Neural cell (in vitro differentiated cells): ENCODE results near the gene CAMK2B. TPM values are rescaled to one million over a fixed set of nuclear protein-coding genes. Genes with fewer than 3 reads are reported as not detected.

Source experiments
- H2AFZ ChIP-seq: fragments of 200-600, 300-800 bp; sonication (generic), shearing (Covaris generic); 2 replicates; pipeline ENCODE4 v1.6.0; 2014; ENCODE audit warnings: low read depth, mild to moderate bottlenecking, antibody characterized with exemption, low read length, moderate library complexity
- H3F3A ChIP-seq: fragments of 200-600 bp; shearing (Covaris generic); 2 replicates; pipeline ENCODE4 v1.6.1; 2016; ENCODE audit warnings: mild to moderate bottlenecking, moderate library complexity, mixed read lengths, antibody characterized with exemption, low read length; ENCODE audit not compliant: insufficient read depth, poor library complexity, severe bottlenecking
- H3K27ac ChIP-seq: fragments of 200-600, 300-800 bp; sonication (generic), shearing (Covaris generic); 2 replicates; pipeline ENCODE4 v1.5.1; 2014; ENCODE audit warnings: mild to moderate bottlenecking, low read length, moderate library complexity
- H3K27me3 ChIP-seq: fragments of 300-800, 200-600 bp; sonication (generic), shearing (Covaris generic); 2 replicates; pipeline ENCODE4 v1.6.0; 2014; ENCODE audit warnings: mild to moderate bottlenecking, low read depth, low read length, moderate library complexity; ENCODE audit not compliant: insufficient read depth
- H3K36me3 ChIP-seq: fragments of 300-800, 200-600 bp; sonication (generic), shearing (Covaris generic); 2 replicates; pipeline ENCODE4 v1.5.1; 2014; ENCODE audit warnings: mild to moderate bottlenecking, antibody characterized with exemption, low read length, moderate library complexity; ENCODE audit not compliant: insufficient read depth
- H3K4me2 ChIP-seq: fragments of 300-800, 200-600 bp; sonication (generic), shearing (Covaris generic); 2 replicates; pipeline ENCODE4 v1.6.0; 2014; ENCODE audit warnings: mild to moderate bottlenecking, low read length
- H3K4me3 ChIP-seq: fragments of 300-800, 200-600 bp; sonication (generic), shearing (Covaris generic); 2 replicates; pipeline ENCODE4 v1.5.1; 2014; ENCODE audit warnings: mild to moderate bottlenecking, low read length, moderate library complexity
- H3K79me2 ChIP-seq: fragments of 200-600 bp; shearing (Covaris generic); replicated peaks from 2 replicates; pipeline ENCODE4 v1.6.0; 2014; ENCODE audit warnings: mild to moderate bottlenecking, low read length, moderate library complexity; ENCODE audit not compliant: insufficient read depth
- H3K9ac ChIP-seq: fragments of 300-800, 200-600 bp; sonication (generic), shearing (Covaris generic); 2 replicates; pipeline ENCODE4 v1.6.1; 2016; ENCODE audit warnings: mild to moderate bottlenecking, low read length, mixed read lengths
- H3K9me2 ChIP-seq: fragments of 200-600 bp; shearing (Covaris generic); 2 replicates; pipeline ENCODE4 v1.6.1; 2016; ENCODE audit warnings: mild to moderate bottlenecking, low read length, mixed read lengths; ENCODE audit not compliant: insufficient read depth
- H3K9me3 ChIP-seq: fragments of 200-600, 300-800 bp; sonication (generic), shearing (Covaris generic); 2 replicates; pipeline ENCODE4 v1.6.1; 2016; ENCODE audit warnings: mild to moderate bottlenecking, mixed run types, low read length, moderate library complexity, mixed read lengths
- H4K20me1 ChIP-seq: fragments of 200-600 bp; shearing (Covaris generic); 2 replicates; pipeline ENCODE4 v1.6.1; 2016; ENCODE audit warnings: mild to moderate bottlenecking, mixed run types; ENCODE audit not compliant: insufficient read depth
- CTCF ChIP-seq: fragments of 450-650 bp; IDR thresholded peaks from 2 replicates; pipeline ENCODE4 v1.5.1; 2014; ENCODE audit warnings: antibody characterized with exemption, mild to moderate bottlenecking, moderate library complexity; ENCODE audit not compliant: poor library complexity, severe bottlenecking
- EP300 ChIP-seq: fragments of 450-650 bp; conservative IDR thresholded peaks from 2 replicates; pipeline ENCODE4 v1.6.1; 2014; ENCODE audit warnings: antibody characterized with exemption, mild to moderate bottlenecking, moderate library complexity; ENCODE audit not compliant: poor library complexity, severe bottlenecking
- EZH2 ChIP-seq: fragments of 200-600, 300-800 bp; shearing (Covaris generic), sonication (generic); IDR thresholded peaks from 2 replicates; pipeline ENCODE4 v1.6.1; 2014; ENCODE audit warnings: antibody characterized with exemption, low read length, borderline replicate concordance, mild to moderate bottlenecking; ENCODE audit not compliant: insufficient read depth, poor library complexity, severe bottlenecking
- MXI1 ChIP-seq: fragments of 450-650 bp; conservative IDR thresholded peaks from 2 replicates; pipeline ENCODE4 v1.6.1; 2014; ENCODE audit warnings: antibody characterized with exemption, mild to moderate bottlenecking; ENCODE audit not compliant: poor library complexity, severe bottlenecking
- POLR2AphosphoS5 ChIP-seq: IDR thresholded peaks from 2 replicates; pipeline ENCODE4 v1.6.1; 2012
- RAD21 ChIP-seq: fragments of 450-650 bp; conservative IDR thresholded peaks from 2 replicates; pipeline ENCODE4 v1.6.1; 2014; ENCODE audit warnings: antibody characterized with exemption, mild to moderate bottlenecking, moderate library complexity
- REST ChIP-seq: IDR thresholded peaks from 2 replicates; pipeline ENCODE4 v1.6.1; 2012; ENCODE audit warnings: borderline replicate concordance
- SMC3 ChIP-seq: fragments of 450-650 bp; conservative IDR thresholded peaks from 2 replicates; pipeline ENCODE4 v1.6.1; 2014; ENCODE audit warnings: antibody characterized with exemption, mild to moderate bottlenecking, moderate library complexity; ENCODE audit not compliant: poor library complexity
- TAF1 ChIP-seq: IDR thresholded peaks from 2 replicates; pipeline ENCODE4 v1.6.1; 2012; ENCODE audit warnings: low read depth
- polyA plus RNA-seq: library from polyadenylated mRNA; depleted of rRNA; stranded (reverse); fragments of >200 nt; gene quantifications from 2 replicates; pipeline ENCODE4 v1.2.3, GENCODE V29; 2014

The CAMK2B gene
- polyA plus RNA-seq, 1 donor from 2014 or later = 67.3 TPM

- no peaks in the 10 kb centered on the region for H3K9me2 ChIP-seq
- H3K27me3 ChIP-seq = no peaks in the 10 kb centered on the region
- H3K9ac ChIP-seq = peak overlapping the region; percentile 47
- no peaks in the 10 kb centered on the region for H3F3A ChIP-seq
- no peaks in the 10 kb centered on the region for H3K9me3 ChIP-seq
- H2AFZ ChIP-seq = no peak overlapping the region
- TF ChIP-seq TAF1 = no peak
- TF ChIP-seq MXI1 = no peak
- no peaks in the 10 kb centered on the region for H3K36me3 ChIP-seq
- no peaks in the 10 kb centered on the region for H3K79me2 ChIP-seq
- no peaks in the 10 kb centered on the region for H4K20me1 ChIP-seq
- H3K27ac ChIP-seq = peak overlapping the region; percentile 24
- H3K4me3 ChIP-seq = no peak overlapping the region
- no peak overlapping the region for H3K4me2 ChIP-seq
Observed at GRCh38 chr7:44267719-44268421, 57.5 kb downstream of the CAMK2B start.

- H3K9ac ChIP-seq = no peak overlapping the region
- no peaks in the 10 kb centered on the region for H3K79me2 ChIP-seq
- no peaks in the 10 kb centered on the region for H3F3A ChIP-seq
- no peak overlapping the region for H3K4me2 ChIP-seq
- no peak overlapping the region for H2AFZ ChIP-seq
- no peaks in the 10 kb centered on the region for H4K20me1 ChIP-seq
- H3K36me3 ChIP-seq = no peaks in the 10 kb centered on the region
- no peak overlapping the region for H3K27ac ChIP-seq
- TF ChIP-seq RAD21 (no peak), TAF1 (no peak), MXI1 (no peak), CTCF (no peak), EZH2 (no peak), SMC3 (no peak), POLR2AphosphoS5 (no peak), REST (no peak), EP300 (no peak)
- H3K9me3 ChIP-seq = no peaks in the 10 kb centered on the region
- no peaks in the 10 kb centered on the region for H3K9me2 ChIP-seq
- H3K4me3 ChIP-seq = no peak overlapping the region
- no peaks in the 10 kb centered on the region for H3K27me3 ChIP-seq
Observed at GRCh38 chr7:44267178-44267577, 58.2 kb downstream of the CAMK2B start.
